GM18909 (cell line): Measurements from ENCODE around the gene SRPK2.

Source experiments
- ATAC-seq: cut with Tn5 transposase; IDR thresholded peaks from one replicate; pipeline ENCODE4 v1.9.1; 2021; ENCODE audit warnings: mild to moderate bottlenecking; ENCODE audit not compliant: unreplicated experiment, poor library complexity

The SRPK2 gene

GRCh38 chr7:105154084-105154483, 234.6 kb downstream of the SRPK2 start:
- ATAC-seq: no peak

- no peak for ATAC-seq
Measured at GRCh38 chr7:105153531-105153930, 235.2 kb downstream of the SRPK2 start.

- no peak for ATAC-seq
Measured at GRCh38 chr7:105151152-105151551, 237.6 kb downstream of the SRPK2 start.

- ATAC-seq: no peak
Measured at GRCh38 chr7:105149827-105150226, 238.9 kb downstream of the SRPK2 start.

GRCh38 chr7:105141068-105141467, 247.7 kb downstream of the SRPK2 start:
- no peak for ATAC-seq

GRCh38 chr7:105139381-105139780, 249.3 kb downstream of the SRPK2 start:
- no peak for ATAC-seq

GRCh38 chr7:105137898-105138297, 250.8 kb downstream of the SRPK2 start:
- ATAC-seq: no peak

GRCh38 chr7:105136221-105136620, 252.5 kb downstream of the SRPK2 start:
- ATAC-seq: no peak

- no peak for ATAC-seq
Measured at GRCh38 chr7:105133986-105134655, 254.6 kb downstream of the SRPK2 start.

- ATAC-seq: no peak
Measured at GRCh38 chr7:105133358-105133757, 255.4 kb downstream of the SRPK2 start.

GRCh38 chr7:105132835-105133234, 255.9 kb downstream of the SRPK2 start:
- no peak for ATAC-seq

- no peak for ATAC-seq
Measured at GRCh38 chr7:105132335-105132734, 256.4 kb downstream of the SRPK2 start.

GRCh38 chr7:105131890-105132289, 256.8 kb downstream of the SRPK2 start:
- ATAC-seq: no peak

- ATAC-seq: no peak
Measured at GRCh38 chr7:105131033-105131656, 257.6 kb downstream of the SRPK2 start.

GRCh38 chr7:105130580-105130979, 258.1 kb downstream of the SRPK2 start:
- ATAC-seq: no peak

- no peak for ATAC-seq
Measured at GRCh38 chr7:105130048-105130447, 258.7 kb downstream of the SRPK2 start.

GRCh38 chr7:105127179-105127578, 261.5 kb downstream of the SRPK2 start:
- no peak for ATAC-seq

- no peak for ATAC-seq
Measured at GRCh38 chr7:105126436-105126975, 262.2 kb downstream of the SRPK2 start.

GRCh38 chr7:105125745-105126144, 263.0 kb downstream of the SRPK2 start:
- no peak for ATAC-seq

GRCh38 chr7:105122619-105123018, 266.1 kb downstream of the SRPK2 start:
- ATAC-seq: no peak

- ATAC-seq: no peak
Measured at GRCh38 chr7:105118612-105119600, 269.8 kb downstream of the SRPK2 start.
